ENCODE data around the gene KCNC4. TPM values are rescaled to one million over a fixed set of nuclear protein-coding genes. Genes with fewer than 3 reads are reported as not detected.

The KCNC4 gene
- total RNA-seq, 1 donor from 2014 or later = 5.9 TPM

- H3K36me3 Mint-ChIP-seq (ENCODE audit: low read depth) = no peaks in the 10 kb centered on the region
- no peaks in the 10 kb centered on the region for H3K9me3 Mint-ChIP-seq
- no peak for DNase-seq (ENCODE audit: low read depth, low spot score)
- H3K4me3 Mint-ChIP-seq = peak overlapping the region; percentile 70
- no peak for TF ChIP-seq CTCF (conservative IDR thresholded peaks at IDR 0.05)
- H3K27ac Mint-ChIP-seq (ENCODE audit: unreplicated experiment) = no peak overlapping the region
- H3K27me3 Mint-ChIP-seq (ENCODE audit: low read depth) = peaks cover 49% of the 10 kb centered on the region
- H3K4me1 Mint-ChIP-seq = peaks cover 17% of the 10 kb centered on the region
These were observed 3.0 kb downstream of the KCNC4 start for GRCh38 chr1:110213143-110213540.

GRCh38 chr1:110214454-110215404, 4.6 kb downstream of the KCNC4 start:
- Mint-ChIP-seq H3K27me3 (ENCODE audit: low read depth) (peaks cover 43% of the 10 kb centered on the region), H3K4me1 (peaks cover 7% of the 10 kb centered on the region), H3K9me3 (no peaks in the 10 kb centered on the region), H3K36me3 (ENCODE audit: low read depth) (no peaks in the 10 kb centered on the region), H3K4me3 (no peak overlapping the region), H3K27ac (ENCODE audit: unreplicated experiment) (no peak overlapping the region)
- no peak for TF ChIP-seq CTCF (conservative IDR thresholded peaks at IDR 0.05)
- no peak for DNase-seq (ENCODE audit: low read depth, low spot score)

- Mint-ChIP-seq H3K36me3 (ENCODE audit: low read depth) (no peaks in the 10 kb centered on the region), H3K4me3 (no peak overlapping the region), H3K27me3 (ENCODE audit: low read depth) (peaks cover 39% of the 10 kb centered on the region), H3K27ac (ENCODE audit: unreplicated experiment) (no peak overlapping the region), H3K4me1 (peaks cover 6% of the 10 kb centered on the region), H3K9me3 (no peaks in the 10 kb centered on the region)
- no peak for TF ChIP-seq CTCF (conservative IDR thresholded peaks at IDR 0.05)
- no peak for DNase-seq (ENCODE audit: low read depth, low spot score)
These were observed 5.8 kb downstream of the KCNC4 start for GRCh38 chr1:110215621-110216515.

GRCh38 chr1:110216844-110217444, 6.8 kb downstream of the KCNC4 start:
- H3K36me3 Mint-ChIP-seq (ENCODE audit: low read depth) = no peaks in the 10 kb centered on the region
- TF ChIP-seq CTCF (conservative IDR thresholded peaks at IDR 0.05) = no peak
- no peak overlapping the region for H3K4me3 Mint-ChIP-seq
- no peaks in the 10 kb centered on the region for H3K9me3 Mint-ChIP-seq
- peaks cover 30% of the 10 kb centered on the region for H3K27me3 Mint-ChIP-seq (ENCODE audit: low read depth)
- no peak overlapping the region for H3K27ac Mint-ChIP-seq (ENCODE audit: unreplicated experiment)
- DNase-seq (ENCODE audit: low read depth, low spot score) = no peak
- H3K4me1 Mint-ChIP-seq = peaks cover 6% of the 10 kb centered on the region

- H3K4me1 Mint-ChIP-seq = no peaks in the 10 kb centered on the region
- no peak for DNase-seq (ENCODE audit: low read depth, low spot score)
- H3K27me3 Mint-ChIP-seq (ENCODE audit: low read depth) = peaks cover 18% of the 10 kb centered on the region
- no peak for TF ChIP-seq CTCF (conservative IDR thresholded peaks at IDR 0.05)
- no peaks in the 10 kb centered on the region for H3K9me3 Mint-ChIP-seq
- no peaks in the 10 kb centered on the region for H3K36me3 Mint-ChIP-seq (ENCODE audit: low read depth)
- no peak overlapping the region for H3K27ac Mint-ChIP-seq (ENCODE audit: unreplicated experiment)
- no peak overlapping the region for H3K4me3 Mint-ChIP-seq
These were observed 8.0 kb downstream of the KCNC4 start for GRCh38 chr1:110218137-110218536.

All from neural crest cell (in vitro differentiated cells).